NCI-H524 (cell line): ENCODE measurements around the gene CLIP2.
"Not testable (repeated sequence)": the region's sequence is repeated elsewhere in the genome, so short reads cannot be mapped to it uniquely, and the experiment has no call there.

Experiments used
- DNase-seq, 2 experiments: peaks; one replicate each; lab custom pipeline; 2025; lab: John Stamatoyannopoulos, UW

The CLIP2 gene

DNA sequence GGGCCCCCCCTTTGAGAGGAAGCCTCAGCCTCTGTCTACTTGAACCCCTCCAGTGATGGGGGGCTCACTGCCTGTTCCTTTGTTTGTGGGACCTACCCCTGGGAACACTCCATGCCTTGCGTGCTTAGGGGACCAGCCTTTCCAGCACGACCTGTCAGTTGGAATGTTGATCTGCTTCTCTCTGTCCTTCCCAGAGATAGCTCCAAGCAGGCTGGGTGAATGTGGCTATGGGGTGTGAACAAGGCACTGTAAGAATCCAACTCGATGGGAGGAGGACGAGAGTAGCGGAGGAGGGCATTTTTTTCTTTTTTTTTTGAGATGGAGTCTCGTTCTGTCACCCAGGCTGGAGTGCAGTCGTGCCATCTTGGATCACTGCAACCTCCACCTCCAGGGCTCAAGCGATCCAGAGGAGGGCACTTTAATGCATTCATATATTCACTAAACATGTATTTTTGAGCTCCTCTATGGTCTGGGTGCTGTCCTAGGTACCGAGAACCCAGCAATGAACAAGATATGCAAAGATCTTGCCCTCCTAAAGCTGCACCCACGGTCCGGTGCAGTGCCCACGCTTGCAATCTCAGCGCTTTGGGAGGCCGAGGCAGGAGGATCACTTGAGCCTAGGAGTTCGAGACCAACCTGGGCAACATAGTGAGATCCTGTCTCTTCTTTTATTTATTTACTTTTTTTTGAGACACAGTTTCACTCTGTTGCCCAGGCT lies 8.5 kb downstream of the CLIP2 start:
- DNase-seq, result no peak

DNA sequence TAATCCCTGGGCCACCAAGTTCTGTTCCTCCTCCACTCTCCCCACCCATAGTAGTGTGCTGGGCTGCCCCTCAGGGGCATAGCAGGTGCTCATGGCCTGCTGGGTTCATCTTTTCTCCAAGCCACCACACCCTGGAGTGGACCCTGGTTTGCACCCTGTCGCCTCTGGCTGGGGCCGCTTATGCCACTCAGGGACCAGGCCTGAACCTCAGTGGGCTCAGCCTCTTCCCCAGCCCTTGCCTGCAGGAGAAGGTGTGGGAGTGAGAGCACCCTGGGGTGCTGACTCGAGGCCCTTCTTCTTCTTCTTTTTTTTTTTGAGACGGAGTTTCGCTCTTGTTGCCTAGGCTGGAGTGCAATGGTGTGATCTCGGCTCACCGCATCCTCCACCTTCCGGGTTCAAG lies 10.2 kb downstream of the CLIP2 start:
- DNase-seq, result no peak

DNA sequence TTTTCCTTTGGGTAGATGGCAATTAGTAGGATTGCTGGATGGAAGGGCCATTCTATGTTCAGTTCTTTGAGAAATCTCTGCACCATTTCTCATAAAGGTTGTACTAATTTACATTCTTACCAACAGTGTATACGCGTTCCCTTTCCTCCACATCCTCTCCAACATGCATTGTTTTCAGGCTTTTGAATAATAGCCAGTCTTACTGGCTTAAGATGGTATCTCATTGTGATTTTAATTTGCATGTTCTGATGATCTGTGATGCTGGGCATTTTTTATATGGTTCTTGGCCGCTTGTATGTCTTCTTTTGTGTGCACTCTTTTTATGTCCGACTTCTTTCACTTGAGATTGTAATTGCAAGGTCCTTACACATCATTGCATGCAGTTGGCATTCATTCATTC lies 11.7 kb downstream of the CLIP2 start:
- no peak for DNase-seq

DNA sequence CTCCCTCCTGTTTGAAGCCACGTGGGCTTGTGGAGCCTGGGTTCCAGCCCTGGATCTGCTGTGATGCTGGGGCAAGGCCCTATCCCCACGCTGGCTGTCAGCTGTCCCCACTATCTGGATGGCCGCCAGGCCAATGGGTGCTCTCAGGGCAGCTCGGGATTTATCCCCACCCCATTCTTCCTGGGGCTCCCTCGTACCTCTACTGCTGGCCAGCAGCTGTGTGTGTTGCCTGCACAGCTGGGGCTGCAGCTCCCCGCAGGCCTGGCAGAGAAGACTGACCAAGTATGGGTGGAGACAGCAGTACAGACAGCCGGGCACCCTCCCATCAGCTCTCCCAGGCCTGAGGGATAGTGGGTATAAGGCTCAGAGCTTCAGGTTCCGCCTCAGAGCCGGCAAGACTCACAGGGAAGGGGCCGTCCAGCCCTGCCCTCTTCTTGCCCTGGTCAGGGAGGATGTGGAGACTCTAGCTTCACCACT lies 13.6 kb downstream of the CLIP2 start:
- no peak for DNase-seq

DNA sequence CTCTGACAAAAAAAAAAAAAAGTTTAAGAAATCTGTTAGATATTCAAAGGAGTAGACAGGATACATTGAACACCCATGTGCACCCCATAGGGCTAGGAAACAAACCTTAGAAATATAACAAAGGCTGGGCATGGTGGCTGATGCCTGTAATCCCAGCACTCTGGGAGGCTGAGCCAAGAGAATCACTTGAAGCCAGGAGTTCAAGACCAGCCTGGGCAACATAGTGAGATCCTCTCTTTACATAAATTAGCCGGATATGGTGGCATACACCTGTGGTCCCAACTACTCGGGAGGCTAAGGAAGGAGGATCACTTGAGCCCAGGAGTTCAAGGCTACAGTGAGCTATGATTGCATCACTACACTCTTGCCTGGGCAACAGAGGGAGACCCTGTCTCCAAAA lies 15.3 kb downstream of the CLIP2 start:
- DNase-seq, result no peak

DNA sequence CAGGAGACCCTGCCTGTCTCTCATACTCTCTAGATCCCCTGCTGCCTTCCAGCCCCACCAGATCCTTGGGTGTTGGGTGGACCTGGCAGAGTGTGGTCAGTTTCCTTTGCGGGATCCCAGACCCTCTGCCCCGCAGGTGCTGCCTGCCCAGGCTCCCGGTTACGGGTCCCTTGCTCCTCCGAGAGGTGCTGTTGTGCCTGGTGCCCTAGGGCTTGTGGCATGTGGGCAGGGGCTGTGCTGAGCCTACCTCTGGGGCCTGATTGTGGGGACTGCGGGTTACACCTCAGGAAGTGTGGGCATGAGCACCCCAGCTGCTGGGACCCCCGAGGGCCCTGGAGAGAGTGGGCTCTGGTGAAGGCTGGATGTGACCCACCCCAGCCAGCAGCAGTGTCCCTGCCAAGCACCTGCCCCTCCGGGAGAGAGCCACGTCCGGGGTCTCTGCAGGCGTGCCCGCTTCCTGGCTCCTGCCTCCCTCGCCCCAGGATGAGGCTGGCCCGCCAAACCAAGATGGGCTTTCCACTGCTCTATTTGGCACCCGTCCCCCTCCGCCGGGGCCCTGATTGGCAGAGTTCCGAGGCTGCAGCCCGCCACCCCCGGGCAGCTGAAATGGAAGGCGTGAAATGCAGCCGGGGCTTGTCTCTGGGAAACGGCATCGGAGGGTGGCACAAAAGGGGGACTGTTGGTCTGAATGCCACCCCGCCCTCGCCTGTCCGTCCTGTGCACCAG lies 17.0 kb downstream of the CLIP2 start:
- DNase-seq, result no peak

DNA sequence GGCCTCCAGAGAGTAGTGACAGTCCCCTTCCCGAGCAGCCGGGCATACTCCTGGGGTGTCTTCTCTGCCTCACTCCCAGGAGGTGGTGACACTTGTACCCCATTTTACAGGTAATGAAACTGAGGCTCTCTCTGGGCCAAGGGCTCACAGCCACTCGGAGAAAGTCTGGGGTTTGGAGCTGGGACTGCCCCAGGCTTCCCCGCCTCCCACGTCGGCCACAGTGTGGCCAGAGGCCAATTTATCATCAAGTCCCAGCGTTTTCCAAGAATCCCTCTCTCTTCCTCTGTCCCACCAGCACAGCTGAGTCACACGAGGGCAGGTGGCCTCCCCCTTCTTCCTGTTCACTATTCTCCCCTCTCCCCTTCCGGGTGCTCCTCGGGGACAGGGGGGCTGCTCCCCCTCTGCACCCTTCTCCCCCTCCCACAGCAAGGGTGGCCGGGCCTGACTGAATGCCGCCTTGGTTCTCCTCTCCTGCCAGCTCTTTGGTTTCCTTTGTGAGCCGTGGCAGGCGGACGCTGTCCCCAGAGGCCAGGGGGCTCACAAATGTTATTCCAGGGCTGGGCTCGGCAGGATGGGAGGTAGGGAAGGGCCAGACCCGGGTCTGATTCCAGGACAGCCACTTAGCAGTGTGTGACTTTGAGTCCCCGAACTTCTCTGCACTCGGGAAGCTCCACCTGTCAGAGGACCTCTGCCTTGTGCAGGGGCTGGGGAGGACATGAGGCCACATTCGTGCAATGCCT lies 17.7 kb downstream of the CLIP2 start:
- DNase-seq, result no peak

DNA sequence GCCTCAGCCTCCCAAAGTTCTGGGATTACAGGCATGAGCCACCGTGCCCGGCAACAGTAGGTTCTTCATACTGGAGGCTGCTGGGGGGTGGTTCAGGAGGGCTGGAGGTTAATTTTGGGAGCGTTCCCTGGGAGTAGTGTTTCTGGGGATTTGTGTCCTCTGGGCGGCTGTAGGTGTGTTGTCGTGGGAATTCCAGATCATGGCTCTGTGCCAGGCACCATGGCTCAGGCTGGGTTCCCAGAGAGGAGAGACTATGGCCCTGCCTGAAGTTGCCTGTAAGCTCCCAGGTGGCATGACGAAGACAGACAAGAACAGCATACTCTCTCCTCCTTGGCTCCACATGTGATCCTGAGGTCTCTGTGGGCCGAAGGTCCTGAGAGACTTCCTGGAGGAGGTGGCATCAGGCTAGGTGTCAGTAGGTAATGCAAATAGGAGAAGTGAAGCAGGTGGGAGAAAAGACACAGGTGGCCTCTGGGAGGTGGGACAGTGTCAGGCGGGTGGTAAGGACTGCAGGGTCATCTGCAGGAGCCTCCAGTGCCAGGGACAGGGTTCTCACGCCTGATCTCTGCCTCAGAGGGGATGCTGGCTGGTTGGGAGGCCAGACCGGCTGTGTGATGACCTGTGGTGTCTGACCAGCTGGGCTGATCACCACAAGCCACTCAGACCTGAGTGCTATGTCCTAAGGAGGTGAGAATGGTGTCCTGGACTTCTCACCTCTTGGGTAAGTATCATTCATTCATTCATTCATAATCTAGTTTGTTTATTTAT lies 18.7 kb downstream of the CLIP2 start:
- no peak for DNase-seq

DNA sequence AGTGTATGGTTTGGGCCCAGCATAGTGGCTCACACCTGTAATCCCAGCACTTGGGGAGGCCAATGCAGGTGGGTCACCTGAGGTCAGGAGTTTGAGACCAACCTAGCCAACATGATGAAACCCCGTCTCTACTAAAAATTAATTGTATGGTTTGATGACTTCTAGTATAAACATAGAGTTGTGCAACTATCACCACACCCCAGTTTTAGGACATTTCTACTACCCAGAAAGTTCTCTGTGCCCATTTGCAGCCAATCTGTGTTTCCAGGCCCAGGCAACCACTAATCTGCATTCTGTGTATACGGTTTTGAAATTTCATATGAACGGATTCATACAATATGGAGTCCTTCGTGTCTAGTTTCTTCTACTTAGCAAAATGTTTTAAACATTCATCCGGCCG lies 20.0 kb downstream of the CLIP2 start:
- no peak for DNase-seq

DNA sequence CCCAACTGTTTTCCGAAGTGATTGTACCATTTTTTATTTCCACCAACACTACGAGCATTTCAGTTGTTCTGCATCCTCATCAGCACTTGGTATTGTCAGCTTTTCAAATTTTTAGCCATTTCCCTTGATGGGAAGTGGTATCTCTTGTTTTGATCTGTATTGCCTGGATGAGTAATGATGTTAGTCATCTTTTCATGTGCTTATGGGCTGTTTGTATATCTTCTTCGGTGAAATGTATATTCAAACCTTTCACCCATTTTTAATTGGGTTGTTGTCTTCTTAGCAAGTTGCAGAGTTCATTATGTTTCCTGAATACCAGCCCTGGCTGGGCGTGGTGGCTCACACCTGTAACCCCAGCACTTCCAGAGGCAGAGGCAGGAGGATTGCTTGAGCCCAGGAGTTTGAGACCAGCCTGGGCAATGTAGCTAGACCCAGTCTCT lies 22.1 kb downstream of the CLIP2 start:
- DNase-seq, result no peak

DNA sequence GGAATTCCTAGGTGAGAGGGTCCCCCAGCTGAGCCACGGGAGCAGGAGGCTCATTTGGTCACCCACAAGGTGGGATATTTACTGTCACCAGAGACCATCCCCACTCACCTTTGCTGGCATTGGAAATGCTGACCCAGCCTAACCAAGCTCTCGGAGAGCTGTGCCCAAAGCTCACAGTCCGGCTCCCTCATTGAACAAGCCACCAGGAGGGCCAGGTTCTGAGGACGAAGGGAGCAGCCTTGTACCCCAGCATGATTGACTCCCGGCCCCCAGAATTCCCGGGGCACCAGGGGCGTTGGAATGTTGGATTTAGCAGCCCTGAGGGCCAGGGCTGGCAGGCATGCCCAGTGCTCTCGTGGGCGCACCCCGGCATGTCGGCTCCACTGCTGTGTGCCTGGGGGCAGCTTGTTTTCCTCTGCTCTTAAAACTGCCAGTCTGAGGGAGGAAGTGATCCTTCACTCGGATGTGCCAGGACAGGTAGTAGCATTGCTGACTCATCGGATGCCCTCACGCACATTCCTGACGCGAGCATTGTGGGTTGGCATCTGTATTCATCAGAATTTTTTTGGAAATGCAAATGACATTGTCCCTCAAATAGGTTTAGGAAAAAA lies 23.3 kb downstream of the CLIP2 start:
- DNase-seq, result no peak

DNA sequence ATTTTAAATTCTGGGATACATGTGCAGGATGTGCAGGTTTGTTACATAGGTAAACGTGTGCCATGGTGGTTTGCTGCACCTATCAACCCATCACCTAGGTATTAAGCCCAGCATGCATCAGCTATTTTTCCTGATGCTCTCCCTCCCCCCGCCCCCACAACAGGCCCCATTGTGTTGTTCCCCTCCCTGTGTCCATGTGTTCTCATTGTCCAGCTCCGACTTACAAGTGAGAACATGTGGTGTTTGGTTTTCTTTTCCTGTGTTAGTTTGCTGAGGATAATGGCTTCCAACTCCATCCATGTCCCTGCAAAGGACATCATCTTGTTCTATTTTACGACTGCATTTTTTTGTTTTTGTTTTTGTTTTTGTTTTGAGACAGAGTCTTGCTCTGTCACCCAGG lies 26.7 kb downstream of the CLIP2 start:
- DNase-seq, result not testable (repeated sequence)

DNA sequence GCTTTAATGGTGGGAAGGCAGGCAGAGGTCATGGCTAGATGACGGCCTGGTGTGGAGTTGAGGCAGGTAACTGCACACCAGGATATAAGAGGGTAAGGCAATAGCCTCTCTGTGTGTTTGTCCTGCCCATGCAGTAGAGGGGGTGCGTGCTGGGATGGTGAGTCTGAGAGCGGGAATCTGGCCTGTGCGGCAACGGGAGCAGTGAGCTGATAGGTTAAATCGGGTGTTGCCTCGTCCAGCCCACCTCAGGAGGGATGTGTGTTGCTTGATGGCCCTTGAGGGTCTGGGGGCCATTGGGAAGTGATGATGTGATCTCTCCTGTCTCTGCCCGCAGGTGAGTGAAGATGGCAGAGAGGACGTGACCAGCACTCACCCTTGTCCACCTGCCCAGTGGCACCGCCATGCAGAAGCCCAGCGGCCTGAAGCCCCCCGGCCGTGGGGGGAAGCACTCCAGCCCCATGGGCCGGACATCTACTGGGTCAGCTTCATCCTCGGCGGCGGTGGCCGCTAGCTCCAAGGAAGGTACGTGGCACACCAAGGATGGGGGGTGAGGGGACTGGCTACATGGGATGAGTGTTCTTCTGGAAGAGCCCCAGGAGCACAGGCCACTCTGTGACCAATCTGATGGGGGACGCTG lies 28.1 kb downstream of the CLIP2 start:
- DNase-seq, result no peak

DNA sequence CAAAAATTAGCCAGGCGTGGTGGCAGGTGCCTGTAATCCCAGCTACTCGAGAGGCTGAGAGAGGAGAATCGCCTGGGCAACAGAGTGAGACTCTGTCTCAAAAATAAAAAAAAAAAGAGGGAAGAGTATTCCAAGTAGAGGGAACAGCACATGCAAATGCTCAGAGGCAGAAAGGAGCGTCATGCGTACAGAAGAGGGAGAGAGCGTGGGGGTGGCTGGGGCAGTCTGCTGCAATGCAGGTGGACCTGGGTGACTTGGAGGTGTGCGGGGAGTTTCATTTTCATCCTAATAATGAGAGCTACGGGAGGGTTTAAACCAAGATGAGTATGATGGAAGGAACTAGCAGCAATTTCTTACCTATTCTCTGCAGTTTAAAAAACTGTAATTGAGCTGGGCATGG lies 28.8 kb downstream of the CLIP2 start:
- no peak for DNase-seq

DNA sequence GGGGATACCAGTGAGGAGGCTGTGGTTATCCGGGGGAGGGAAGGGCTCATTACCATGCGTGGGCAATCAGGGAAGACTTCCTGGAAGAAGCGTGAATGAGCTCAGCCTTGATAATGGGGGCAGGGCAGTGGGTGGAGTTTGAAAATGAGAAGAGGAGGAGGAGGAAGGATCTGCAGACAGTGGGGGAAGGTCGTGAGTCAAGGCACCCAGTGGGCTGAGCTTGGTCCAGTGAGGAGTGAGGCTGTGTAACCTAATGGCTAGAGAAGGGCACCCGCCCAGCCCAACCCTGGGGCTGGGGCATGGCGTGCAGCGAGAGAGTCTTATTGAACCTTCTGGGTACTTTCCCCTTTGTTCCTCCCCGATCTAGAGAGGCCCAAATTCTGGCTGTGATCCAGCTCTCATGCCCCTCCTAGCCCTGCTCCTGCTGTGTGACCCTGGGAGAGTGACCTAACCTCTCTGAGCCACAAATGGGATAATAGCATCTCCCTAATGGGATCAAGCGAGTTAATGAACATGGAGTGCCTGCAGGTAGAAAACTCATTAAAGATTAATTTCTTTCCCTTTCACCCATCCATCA lies 31.5 kb downstream of the CLIP2 start:
- no peak for DNase-seq

DNA sequence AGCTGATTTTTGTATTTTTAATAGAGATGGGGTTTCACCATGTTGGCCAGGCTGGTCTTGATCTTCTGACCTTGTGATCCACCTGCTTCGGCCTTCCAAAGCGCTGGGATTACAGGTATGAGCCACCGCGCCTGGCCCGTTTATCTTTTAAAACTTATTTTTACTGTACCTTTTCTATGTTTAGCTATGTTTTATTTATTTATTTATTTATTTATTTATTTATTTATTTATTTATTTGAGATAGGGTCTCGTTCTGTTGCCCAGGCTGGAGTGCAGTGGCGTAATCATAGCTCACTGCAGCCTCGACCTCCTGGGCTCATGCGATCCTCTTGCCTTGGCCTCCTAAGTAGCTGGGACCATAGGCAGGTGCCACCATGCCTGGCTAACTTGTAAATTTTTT lies 33.7 kb downstream of the CLIP2 start:
- not testable (repeated sequence) for DNase-seq

DNA sequence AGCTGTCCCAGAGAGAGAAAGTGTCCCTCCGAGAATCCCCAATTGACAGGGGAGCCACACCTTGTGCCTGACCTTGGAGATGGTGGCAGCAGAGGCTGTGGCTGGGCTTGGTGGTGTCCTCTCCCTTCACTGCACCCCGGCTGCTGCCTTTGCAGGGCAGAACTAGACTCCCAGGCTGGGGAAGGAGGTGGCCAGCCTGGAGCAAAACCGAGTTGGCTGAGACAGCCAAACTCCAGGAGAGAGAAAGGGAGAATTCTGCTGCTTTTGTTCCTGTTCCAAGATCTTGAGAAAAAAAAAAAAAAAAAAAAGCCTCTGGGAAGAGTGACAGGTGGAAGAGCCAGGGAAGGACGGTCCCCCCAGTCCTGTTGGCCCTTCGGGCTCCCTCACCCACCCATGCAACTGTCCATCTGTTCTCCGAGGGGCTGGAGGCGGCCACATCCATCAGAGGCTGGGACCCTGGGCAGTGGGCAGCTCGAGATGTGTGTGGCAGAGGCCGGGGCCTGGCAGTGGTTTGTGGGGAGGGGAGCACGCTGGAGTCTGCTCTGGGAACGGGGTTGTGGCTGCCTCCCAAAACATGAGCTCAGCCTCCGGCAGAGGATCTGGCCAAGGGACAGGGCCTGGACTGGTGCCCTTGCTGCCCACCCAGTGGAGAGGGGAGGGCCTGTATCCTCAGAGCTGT lies 35.5 kb downstream of the CLIP2 start:
- no peak for DNase-seq

DNA sequence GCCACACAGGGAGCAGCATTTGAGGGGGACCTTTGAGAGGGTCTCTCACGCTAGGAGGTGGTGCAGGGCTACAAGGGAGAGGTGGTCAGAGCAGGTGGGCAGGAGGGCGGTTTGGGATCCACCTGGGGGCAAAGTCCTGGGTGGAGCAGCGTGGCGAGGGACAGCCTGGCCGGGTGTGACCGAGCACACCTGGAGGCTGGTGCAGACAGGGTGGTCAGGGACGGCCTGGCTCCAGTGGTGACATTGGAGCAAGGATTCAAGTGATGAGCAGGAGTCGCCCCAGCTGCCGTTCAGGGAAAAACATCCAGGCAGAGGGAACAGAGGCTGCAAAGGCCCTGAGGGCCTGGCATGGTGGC lies 36.0 kb downstream of the CLIP2 start:
- DNase-seq, result no peak

DNA sequence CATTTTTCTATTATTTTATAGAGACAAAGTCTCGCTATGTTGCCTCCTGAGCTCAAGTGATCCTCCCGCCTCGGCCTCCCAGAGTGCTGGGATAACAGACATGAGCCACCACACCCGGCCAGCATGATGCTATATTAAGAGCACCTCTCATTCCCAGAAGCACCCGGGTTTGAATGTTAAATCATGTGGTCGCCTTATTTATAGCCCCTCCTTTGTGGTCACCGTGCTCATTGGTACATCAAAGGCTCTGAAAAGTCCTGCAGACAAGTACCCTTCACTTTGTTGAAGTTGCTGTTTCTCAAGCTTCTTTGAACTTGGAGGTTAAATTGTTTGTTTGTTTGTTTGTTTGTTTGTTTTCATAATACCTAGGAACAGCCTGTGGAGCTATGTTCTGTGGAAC lies 40.0 kb downstream of the CLIP2 start:
- no peak for DNase-seq
